ENCODE measurements around the gene ARSB. TPM values are rescaled to one million over a fixed set of nuclear protein-coding genes. Genes with fewer than 3 reads are reported as not detected.

ARSB gene
- total RNA-seq, 6 donors from 2014 or later: 9.8 to 24.1 (median 18.7) TPM

GRCh38 chr5:78753093-78753531, 232.0 kb downstream of the ARSB start:
- Histone ChIP-seq H3K27ac (no peak overlapping the region), H3K4me1 (no peaks in the 10 kb centered on the region), H3K36me3 (no peaks in the 10 kb centered on the region), H3K27me3 (no peaks in the 10 kb centered on the region), H3K4me3 (no peak overlapping the region), H3K9me3 (no peaks in the 10 kb centered on the region)
- DNase-seq: no peak
- 85 to 91% methylated on average over 4 of the region's 4 CpGs for WGBS, 2 donors
- ATAC-seq (ENCODE audit: low FRiP score in 2 of 2): no peak
- TF ChIP-seq POLR2AphosphoS5 (IDR thresholded peaks at IDR 0.05): no peak
- TF ChIP-seq CTCF (IDR thresholded peaks at IDR 0.05): no peak

GRCh38 chr5:78751872-78752271, 233.2 kb downstream of the ARSB start:
- TF ChIP-seq EP300 (IDR thresholded peaks at IDR 0.05) (no peak), POLR2A (IDR thresholded peaks at IDR 0.05) (no peak)
- Histone ChIP-seq H3K4me3 (no peak overlapping the region), H3K36me3 (no peaks in the 10 kb centered on the region), H3K27me3 (no peaks in the 10 kb centered on the region), H3K4me1 (no peaks in the 10 kb centered on the region), H3K9me3 (no peaks in the 10 kb centered on the region), H3K27ac (no peak overlapping the region)
- no peak for DNase-seq
- 52 to 84% methylated on average over 1 of the region's 1 CpG for WGBS, 2 donors
- no peak for ATAC-seq (ENCODE audit: low FRiP score in 2 of 2)

GRCh38 chr5:78750281-78750680, 234.8 kb downstream of the ARSB start:
- ATAC-seq (ENCODE audit: low FRiP score in 2 of 2) (no peak), DNase-seq (no peak)
- Histone ChIP-seq H3K4me1 (no peaks in the 10 kb centered on the region), H3K36me3 (no peaks in the 10 kb centered on the region), H3K9me3 (no peaks in the 10 kb centered on the region), H3K27me3 (no peaks in the 10 kb centered on the region), H3K4me3 (no peak overlapping the region), H3K27ac (no peak overlapping the region)
- TF ChIP-seq POLR2A (IDR thresholded peaks at IDR 0.05): no peak
- TF ChIP-seq POLR2AphosphoS5 (IDR thresholded peaks at IDR 0.05): no peak
- TF ChIP-seq CTCF (IDR thresholded peaks at IDR 0.05): no peak
- no peak for TF ChIP-seq EP300 (IDR thresholded peaks at IDR 0.05)
- 48 to 60% methylated on average over 2 of the region's 2 CpGs for WGBS, 2 donors

- Histone ChIP-seq H3K27ac (no peak overlapping the region), H3K36me3 (no peaks in the 10 kb centered on the region), H3K9me3 (no peaks in the 10 kb centered on the region), H3K4me1 (no peaks in the 10 kb centered on the region), H3K27me3 (no peaks in the 10 kb centered on the region), H3K4me3 (no peak overlapping the region)
- ATAC-seq (ENCODE audit: low FRiP score in 2 of 2) (peak; percentile 37 to 82), DNase-seq (no peak)
- TF ChIP-seq POLR2AphosphoS5 (IDR thresholded peaks at IDR 0.05): no peak
- TF ChIP-seq CTCF (IDR thresholded peaks at IDR 0.05): no peak
- no peak for TF ChIP-seq POLR2A (IDR thresholded peaks at IDR 0.05)
- TF ChIP-seq EP300 (IDR thresholded peaks at IDR 0.05): no peak
- 78 to 88% methylated on average over 7 of the region's 7 CpGs for WGBS, 2 donors
Observed at GRCh38 chr5:78747705-78748359, 237.3 kb downstream of the ARSB start.

- Histone ChIP-seq H3K27ac (no peak overlapping the region), H3K9me3 (no peaks in the 10 kb centered on the region), H3K36me3 (no peaks in the 10 kb centered on the region), H3K4me3 (no peak overlapping the region), H3K27me3 (no peaks in the 10 kb centered on the region), H3K4me1 (no peaks in the 10 kb centered on the region)
- no peak for TF ChIP-seq CTCF (IDR thresholded peaks at IDR 0.05)
- TF ChIP-seq POLR2AphosphoS5 (IDR thresholded peaks at IDR 0.05): no peak
- TF ChIP-seq EP300 (IDR thresholded peaks at IDR 0.05): no peak
- TF ChIP-seq POLR2A (IDR thresholded peaks at IDR 0.05): no peak
- no peak for ATAC-seq (ENCODE audit: low FRiP score in 2 of 2)
- WGBS, 2 donors: 71 to 74% methylated on average over 10 of the region's 10 CpGs
- DNase-seq: peak in 1 of 2 donors; percentile 23
Observed at GRCh38 chr5:78747055-78747454, 238.1 kb downstream of the ARSB start.

Measured in upper lobe of left lung (tissue), 6 donors.